NT2/D1 (cell line): ENCODE measurements around the gene PWP1.
"Not testable (repeated sequence)": the region's sequence is repeated elsewhere in the genome, so short reads cannot be mapped to it uniquely, and the experiment has no call there.

Experiments
- YY1 ChIP-seq: IDR thresholded peaks from 2 replicates; pipeline ENCODE4 v1.6.1; 2011; ENCODE audit not compliant: insufficient read length, insufficient read depth
- ZNF274 ChIP-seq: IDR thresholded peaks from 2 replicates; pipeline ENCODE4 v1.6.1; 2011; ENCODE audit warnings: mild to moderate bottlenecking, low read depth, low read length

GRCh38 chr12:107695772-107696171, 10.2 kb downstream of the PWP1 start:
- not testable (repeated sequence) for TF ChIP-seq YY1, ZNF274
